Measurements from ENCODE around the gene ELOVL1. TPM values are rescaled to one million over a fixed set of nuclear protein-coding genes. Genes with fewer than 3 reads are reported as not detected.

Gene ELOVL1
- total RNA-seq, 1 donor from 2014 or later: 52.2 TPM

DNA sequence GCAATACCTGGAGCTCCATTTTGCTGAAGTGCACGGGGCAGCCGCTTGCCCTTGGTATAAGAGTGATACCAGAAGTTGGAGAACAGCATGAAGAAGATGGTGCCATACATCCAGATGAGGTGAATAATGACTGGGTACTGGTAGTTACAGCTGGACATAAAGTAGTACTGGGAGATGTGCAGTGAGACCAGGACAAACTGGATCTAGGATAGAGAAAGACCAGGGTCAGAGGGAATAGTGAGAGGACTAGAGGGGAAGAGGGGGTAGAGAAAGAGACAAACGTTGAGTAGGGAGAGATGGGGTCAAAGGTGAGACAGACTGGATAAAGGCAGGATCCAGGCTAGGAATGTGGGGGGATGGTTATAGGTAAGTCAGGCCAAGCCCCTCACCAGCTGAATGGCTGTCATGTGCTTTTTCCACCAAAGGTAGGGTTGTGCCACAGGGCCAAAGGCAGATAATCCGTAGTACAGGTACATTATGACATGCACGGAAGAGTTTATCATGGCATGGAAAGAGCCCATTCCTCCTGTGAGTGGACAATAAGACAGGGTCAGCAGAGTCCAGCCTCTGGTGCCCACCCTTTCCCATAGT is 3.8 kb downstream of the ELOVL1 start:
- peak overlapping the region; percentile 51 for H3K4me3 Mint-ChIP-seq
- peak overlapping the region; percentile 19 for H3K27ac Mint-ChIP-seq
- H3K27me3 Mint-ChIP-seq: no peaks in the 10 kb centered on the region
- no peak for DNase-seq (ENCODE audit: extremely low spot score, unreplicated experiment)
- H3K36me3 Mint-ChIP-seq: peaks cover 47% of the 10 kb centered on the region
- TF ChIP-seq, protein P1, sequence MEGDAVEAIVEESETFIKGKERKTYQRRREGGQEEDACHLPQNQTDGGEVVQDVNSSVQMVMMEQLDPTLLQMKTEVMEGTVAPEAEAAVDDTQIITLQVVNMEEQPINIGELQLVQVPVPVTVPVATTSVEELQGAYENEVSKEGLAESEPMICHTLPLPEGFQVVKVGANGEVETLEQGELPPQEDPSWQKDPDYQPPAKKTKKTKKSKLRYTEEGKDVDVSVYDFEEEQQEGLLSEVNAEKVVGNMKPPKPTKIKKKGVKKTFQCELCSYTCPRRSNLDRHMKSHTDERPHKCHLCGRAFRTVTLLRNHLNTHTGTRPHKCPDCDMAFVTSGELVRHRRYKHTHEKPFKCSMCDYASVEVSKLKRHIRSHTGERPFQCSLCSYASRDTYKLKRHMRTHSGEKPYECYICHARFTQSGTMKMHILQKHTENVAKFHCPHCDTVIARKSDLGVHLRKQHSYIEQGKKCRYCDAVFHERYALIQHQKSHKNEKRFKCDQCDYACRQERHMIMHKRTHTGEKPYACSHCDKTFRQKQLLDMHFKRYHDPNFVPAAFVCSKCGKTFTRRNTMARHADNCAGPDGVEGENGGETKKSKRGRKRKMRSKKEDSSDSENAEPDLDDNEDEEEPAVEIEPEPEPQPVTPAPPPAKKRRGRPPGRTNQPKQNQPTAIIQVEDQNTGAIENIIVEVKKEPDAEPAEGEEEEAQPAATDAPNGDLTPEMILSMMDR (conservative IDR thresholded peaks at IDR 0.05): no peak
- no peaks in the 10 kb centered on the region for H3K9me3 Mint-ChIP-seq
- peaks cover 42% of the 10 kb centered on the region for H3K4me1 Mint-ChIP-seq (ENCODE audit: unreplicated experiment)

DNA sequence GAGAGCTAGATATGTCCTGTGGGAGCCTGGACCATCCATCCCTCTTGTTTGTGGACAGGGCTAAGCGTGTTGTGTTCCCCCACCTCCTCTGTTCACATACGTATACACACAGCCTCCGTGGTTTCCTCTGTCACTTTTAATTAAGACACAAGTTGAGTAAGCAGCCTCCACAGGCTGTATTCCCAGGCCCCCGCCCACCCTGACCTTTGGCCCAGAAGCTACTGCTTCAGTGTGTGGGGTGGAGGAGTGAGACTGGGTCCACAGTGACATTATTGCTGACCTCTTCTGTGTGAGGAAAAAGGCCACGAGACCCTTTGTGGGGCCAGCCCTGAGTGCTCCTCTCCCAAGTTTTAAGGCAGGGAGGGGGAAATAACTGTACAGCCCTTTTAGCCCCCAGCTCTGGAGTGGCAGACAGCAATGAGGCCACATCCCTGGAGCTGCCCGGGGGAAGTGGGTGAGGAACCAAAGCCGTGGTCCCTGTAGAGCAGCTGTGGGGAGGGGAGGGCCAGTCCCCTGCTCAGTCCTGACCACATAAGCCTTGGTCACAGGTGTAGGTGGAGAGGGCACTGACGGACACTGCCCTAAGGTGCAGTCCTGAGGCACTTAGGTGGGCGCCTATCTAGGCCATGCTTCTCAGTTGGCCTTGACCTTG is 4.4 kb downstream of the ELOVL1 start:
- H3K4me1 Mint-ChIP-seq (ENCODE audit: unreplicated experiment): peaks cover 36% of the 10 kb centered on the region

DNA sequence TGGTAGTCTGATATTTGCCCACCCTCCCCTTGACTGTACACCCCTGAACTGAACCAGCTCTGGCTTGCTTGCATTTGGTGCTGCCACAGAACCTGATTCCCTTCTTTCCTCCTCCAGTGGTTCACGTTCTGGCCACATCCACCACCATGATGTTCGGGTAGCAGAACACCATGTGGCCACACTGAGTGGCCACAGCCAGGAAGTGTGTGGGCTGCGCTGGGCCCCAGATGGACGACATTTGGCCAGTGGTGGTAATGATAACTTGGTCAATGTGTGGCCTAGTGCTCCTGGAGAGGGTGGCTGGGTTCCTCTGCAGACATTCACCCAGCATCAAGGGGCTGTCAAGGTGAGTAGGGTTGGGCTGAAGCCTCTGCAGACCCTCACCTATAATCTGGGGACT is 7.2 kb downstream of the ELOVL1 start:
- peak overlapping the region; percentile 98 for H3K4me3 Mint-ChIP-seq
- H3K36me3 Mint-ChIP-seq: peaks cover 41% of the 10 kb centered on the region
- H3K4me1 Mint-ChIP-seq (ENCODE audit: unreplicated experiment): peaks cover 34% of the 10 kb centered on the region
- DNase-seq (ENCODE audit: extremely low spot score, unreplicated experiment): no peak
- no peaks in the 10 kb centered on the region for H3K27me3 Mint-ChIP-seq
- no peaks in the 10 kb centered on the region for H3K9me3 Mint-ChIP-seq
- H3K27ac Mint-ChIP-seq: no peak overlapping the region
- TF ChIP-seq, protein P1 (conservative IDR thresholded peaks at IDR 0.05): no peak

More for the DNA sequence above, 4.4 kb downstream of the ELOVL1 start:
- Mint-ChIP-seq H3K36me3 (peaks cover 47% of the 10 kb centered on the region), H3K9me3 (no peaks in the 10 kb centered on the region), H3K27me3 (no peaks in the 10 kb centered on the region), H3K4me3 (peak overlapping the region; percentile 51), H3K27ac (peak overlapping the region; percentile 36)
- TF ChIP-seq, protein P1 (conservative IDR thresholded peaks at IDR 0.05): no peak
- no peak for DNase-seq (ENCODE audit: extremely low spot score, unreplicated experiment)

DNA sequence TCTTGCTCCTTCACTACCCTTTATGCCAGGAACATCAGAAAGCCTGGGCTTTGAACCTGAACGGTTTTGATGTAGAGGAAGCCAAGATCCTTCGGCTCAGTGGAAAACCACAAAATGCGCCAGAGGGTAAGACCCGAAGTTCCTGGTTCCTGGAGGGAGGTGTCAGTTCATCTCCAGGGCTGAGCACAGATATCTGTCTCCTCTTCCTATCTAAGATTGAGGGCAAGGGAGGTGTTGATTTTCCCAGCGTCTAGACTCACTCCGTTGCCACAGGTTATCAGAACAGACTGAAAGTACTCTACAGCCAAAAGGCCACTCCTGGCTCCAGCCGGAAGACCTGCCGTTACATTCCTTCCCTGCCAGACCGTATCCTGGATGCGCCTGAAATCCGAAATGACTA is 8.1 kb downstream of the ELOVL1 start:
- peaks cover 28% of the 10 kb centered on the region for H3K4me1 Mint-ChIP-seq (ENCODE audit: unreplicated experiment)

DNA sequence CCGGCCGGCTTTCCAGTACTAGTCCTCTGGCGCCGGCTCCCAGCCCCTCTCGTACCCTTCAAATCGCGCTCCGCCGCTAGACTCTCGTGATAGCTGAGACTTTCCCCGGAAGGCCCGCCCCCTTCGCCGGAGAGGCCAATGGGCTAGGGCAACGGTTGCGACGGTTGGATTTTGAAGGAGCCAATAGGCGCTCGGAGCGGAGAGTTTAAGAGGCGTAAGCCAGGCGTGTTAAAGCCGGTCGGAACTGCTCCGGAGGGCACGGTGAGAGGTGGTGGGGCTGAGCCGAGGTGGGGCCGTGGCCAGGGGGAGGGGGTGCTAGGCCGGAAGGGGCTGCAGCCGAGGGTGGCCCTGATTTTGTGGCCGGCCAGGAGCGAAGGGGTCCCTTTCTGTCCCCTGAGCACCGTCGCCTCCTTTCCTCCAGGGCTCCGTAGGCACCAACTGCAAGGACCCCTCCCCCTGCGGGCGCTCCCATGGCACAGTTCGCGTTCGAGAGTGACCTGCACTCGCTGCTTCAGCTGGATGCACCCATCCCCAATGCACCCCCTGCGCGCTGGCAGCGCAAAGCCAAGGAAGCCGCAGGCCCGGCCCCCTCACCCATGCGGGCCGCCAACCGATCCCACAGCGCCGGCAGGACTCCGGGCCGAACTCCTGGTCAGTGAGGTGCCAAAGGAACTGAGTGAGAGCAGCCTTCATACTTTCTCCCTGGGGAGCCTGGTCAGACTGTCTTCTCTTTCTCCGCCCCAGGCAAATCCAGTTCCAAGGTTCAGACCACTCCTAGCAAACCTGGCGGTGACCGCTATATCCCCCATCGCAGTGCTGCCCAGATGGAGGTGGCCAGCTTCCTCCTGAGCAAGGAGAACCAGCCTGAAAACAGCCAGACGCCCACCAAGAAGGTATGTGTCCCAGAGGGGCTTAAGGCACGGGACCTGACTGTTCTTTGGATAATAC is 8.8 kb downstream of the ELOVL1 start, which contains the start of gene CDC20:
CDC20 (plus strand) TSS at position 236 of the 948 bp plus-strand sequence; CDS start at position 471, 235 bp downstream.
- peaks cover 28% of the 10 kb centered on the region for H3K4me1 Mint-ChIP-seq (ENCODE audit: unreplicated experiment)
- TF ChIP-seq, protein P1 (conservative IDR thresholded peaks at IDR 0.05): no peak
- peak within 1 kb of the TSS; percentile 98 for H3K4me3 Mint-ChIP-seq
- no peaks in the 10 kb centered on the region for H3K27me3 Mint-ChIP-seq
- peak within 1 kb of the TSS; percentile 98 for H3K27ac Mint-ChIP-seq
- DNase-seq (ENCODE audit: extremely low spot score, unreplicated experiment): peak; percentile 99
- H3K9me3 Mint-ChIP-seq: no peaks in the 10 kb centered on the region
- peaks cover 28% of the 10 kb centered on the region for H3K36me3 Mint-ChIP-seq

More for the DNA sequence above, 8.1 kb downstream of the ELOVL1 start:
- TF ChIP-seq, protein P1 (conservative IDR thresholded peaks at IDR 0.05): no peak
- Mint-ChIP-seq H3K27me3 (no peaks in the 10 kb centered on the region), H3K4me3 (peak overlapping the region; percentile 98), H3K36me3 (peaks cover 35% of the 10 kb centered on the region), H3K9me3 (no peaks in the 10 kb centered on the region), H3K27ac (peak overlapping the region; percentile 98)
- DNase-seq (ENCODE audit: extremely low spot score, unreplicated experiment): no peak
